ENCODE results near the gene PAK4. TPM values are rescaled to one million over a fixed set of nuclear protein-coding genes. Genes with fewer than 3 reads are reported as not detected.

Gene PAK4
- polyA plus RNA-seq, 1 of the 3 experiments (the other 2 are of a cell fraction): 36.4 TPM

DNA sequence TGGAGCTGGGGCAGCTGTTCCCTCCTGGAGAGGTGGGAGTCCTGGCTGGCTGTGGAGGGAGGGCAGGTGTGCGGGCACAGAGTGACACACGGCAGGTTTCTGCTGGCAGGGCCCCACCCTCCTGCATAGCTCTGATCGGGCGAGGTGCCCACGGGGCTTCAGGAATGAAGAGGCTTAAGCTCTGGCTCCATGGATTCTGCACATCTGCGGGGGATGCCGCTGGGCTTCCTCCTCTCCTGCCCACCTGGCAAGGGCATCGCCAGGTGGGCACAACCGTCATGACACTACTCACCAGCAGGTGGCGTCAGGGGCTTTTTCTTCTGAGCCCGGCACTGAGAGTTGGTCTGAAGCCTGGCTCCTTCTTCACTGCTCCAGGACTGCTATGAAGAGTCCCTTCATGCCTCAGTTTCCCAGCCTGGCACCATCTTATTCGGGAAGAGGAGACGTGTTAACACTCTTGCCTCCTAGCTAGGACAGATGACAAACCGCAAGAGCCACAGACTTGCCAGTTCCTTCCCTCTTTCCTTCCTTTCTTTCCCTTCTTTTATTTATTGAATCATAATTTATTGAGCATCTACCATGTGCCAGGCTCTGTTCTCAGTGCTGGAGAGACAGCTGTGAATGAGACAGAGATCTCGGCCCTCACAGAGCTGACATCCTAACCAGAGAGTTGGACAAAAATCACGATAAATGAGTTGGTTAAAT is 15.2 kb upstream of the PAK4 start:
- Histone ChIP-seq H3K4me1 (ENCODE audit: control insufficient read depth in 1 of 2, insufficient read depth in 2 of 2, low read depth in 1 of 2, low read length in 1 of 2) (peaks cover 0 to 8% of the 10 kb centered on the region in 2 experiments; a peak in 1 of 4 replicates), H3K9ac (no peak overlapping the region), H3K36me3 (replicated peaks in 1 of 2; ENCODE audit: control insufficient read depth in 1 of 2, insufficient read depth in 2 of 2, low read length in 1 of 2) (no peaks in the 10 kb centered on the region), H3K9me2 (no peaks in the 10 kb centered on the region), H3K27ac (ENCODE audit: low read depth in 2 of 2, low read length in 1 of 2) (no peak overlapping the region), H4K20me1 (ENCODE audit: insufficient read depth) (no peaks in the 10 kb centered on the region), H3K27me3 (ENCODE audit: insufficient read depth) (no peaks in the 10 kb centered on the region), H3K9me3 (no peaks in the 10 kb centered on the region), H3F3A (replicated peaks; ENCODE audit: insufficient read depth) (peaks cover 10% of the 10 kb centered on the region), H3K4me2 (no peak overlapping the region), H2AFZ (ENCODE audit: low read depth) (no peak overlapping the region), H3K79me2 (ENCODE audit: insufficient read depth) (no peaks in the 10 kb centered on the region), H3K4me3 (ENCODE audit: low read depth in 2 of 2, low read length in 1 of 2) (no peak overlapping the region)
- CTCF ChIA-PET: interaction anchor here (0.6 to 5.2 kb wide), 41 partner anchors 10 to 710 kb away, joined by 3 to 64 read pairs (median 4); partner anchors contain the start of genes ACP7 and SYCN
- POLR2A ChIA-PET: no interaction called here
- 16% methylated on average over 12 of the region's 16 CpGs for WGBS (ENCODE audit: low lambda C conversion rate)
- peak; percentile 80 for DNase-seq
- TF ChIP-seq TCF12 (IDR thresholded peaks at IDR 0.05) (no peak), RXRA (IDR thresholded peaks at IDR 0.05; ENCODE audit: borderline replicate concordance, low read depth) (no peak), RAD21 (IDR thresholded peaks at IDR 0.05; ENCODE audit: low read length) (peak; percentile 75), SMC3 (IDR thresholded peaks at IDR 0.05; ENCODE audit: low read depth, low read length) (peak; percentile 66), FOSL2 (IDR thresholded peaks at IDR 0.05; ENCODE audit: borderline replicate concordance, low read depth) (no peak)
- TF ChIP-seq, protein P1, sequence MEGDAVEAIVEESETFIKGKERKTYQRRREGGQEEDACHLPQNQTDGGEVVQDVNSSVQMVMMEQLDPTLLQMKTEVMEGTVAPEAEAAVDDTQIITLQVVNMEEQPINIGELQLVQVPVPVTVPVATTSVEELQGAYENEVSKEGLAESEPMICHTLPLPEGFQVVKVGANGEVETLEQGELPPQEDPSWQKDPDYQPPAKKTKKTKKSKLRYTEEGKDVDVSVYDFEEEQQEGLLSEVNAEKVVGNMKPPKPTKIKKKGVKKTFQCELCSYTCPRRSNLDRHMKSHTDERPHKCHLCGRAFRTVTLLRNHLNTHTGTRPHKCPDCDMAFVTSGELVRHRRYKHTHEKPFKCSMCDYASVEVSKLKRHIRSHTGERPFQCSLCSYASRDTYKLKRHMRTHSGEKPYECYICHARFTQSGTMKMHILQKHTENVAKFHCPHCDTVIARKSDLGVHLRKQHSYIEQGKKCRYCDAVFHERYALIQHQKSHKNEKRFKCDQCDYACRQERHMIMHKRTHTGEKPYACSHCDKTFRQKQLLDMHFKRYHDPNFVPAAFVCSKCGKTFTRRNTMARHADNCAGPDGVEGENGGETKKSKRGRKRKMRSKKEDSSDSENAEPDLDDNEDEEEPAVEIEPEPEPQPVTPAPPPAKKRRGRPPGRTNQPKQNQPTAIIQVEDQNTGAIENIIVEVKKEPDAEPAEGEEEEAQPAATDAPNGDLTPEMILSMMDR (IDR thresholded peaks at IDR 0.05): peak; percentile 77
- TF ChIP-seq, protein P2, sequence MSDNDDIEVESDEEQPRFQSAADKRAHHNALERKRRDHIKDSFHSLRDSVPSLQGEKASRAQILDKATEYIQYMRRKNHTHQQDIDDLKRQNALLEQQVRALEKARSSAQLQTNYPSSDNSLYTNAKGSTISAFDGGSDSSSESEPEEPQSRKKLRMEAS (IDR thresholded peaks at IDR 0.05; ENCODE audit: low read depth): no peak

DNA sequence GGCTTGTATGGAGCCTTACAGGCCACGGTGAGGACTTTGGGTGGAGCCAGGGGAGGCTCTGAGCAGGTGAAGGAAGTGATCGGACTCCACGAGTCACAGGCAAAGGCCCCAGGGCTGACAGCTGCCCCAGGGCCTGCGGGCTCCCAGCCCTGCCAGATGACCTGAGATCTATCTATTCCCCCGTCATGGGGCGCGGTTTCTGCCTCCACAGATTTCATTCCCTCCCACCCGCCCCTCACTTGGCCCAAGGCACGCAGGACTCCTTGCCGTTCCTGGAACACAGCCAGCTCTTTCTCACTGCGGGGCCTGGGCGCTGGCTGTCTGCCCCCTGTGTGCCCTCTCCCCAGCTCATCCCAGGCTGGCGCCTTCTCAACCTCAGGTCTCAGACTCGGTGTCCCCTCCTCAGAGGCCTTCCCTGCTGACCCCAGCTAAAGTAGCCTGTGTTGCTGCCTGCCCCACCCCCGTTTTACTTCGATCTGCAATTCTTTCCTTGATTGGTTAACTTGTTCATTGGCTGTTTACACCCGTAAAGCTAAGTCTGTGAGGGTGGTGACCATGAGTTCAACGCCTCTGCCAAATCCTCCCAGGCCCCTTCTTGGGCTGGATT is 13.9 kb upstream of the PAK4 start:
- Histone ChIP-seq H3K9me3 (no peaks in the 10 kb centered on the region), H3K36me3 (replicated peaks in 1 of 2; ENCODE audit: control insufficient read depth in 1 of 2, insufficient read depth in 2 of 2, low read length in 1 of 2) (no peaks in the 10 kb centered on the region), H3K9me2 (no peaks in the 10 kb centered on the region), H4K20me1 (ENCODE audit: insufficient read depth) (no peaks in the 10 kb centered on the region), H3K4me3 (ENCODE audit: low read depth in 2 of 2, low read length in 1 of 2) (no peak overlapping the region), H3K9ac (no peak overlapping the region), H3K27ac (ENCODE audit: low read depth in 2 of 2, low read length in 1 of 2) (no peak overlapping the region), H3F3A (replicated peaks; ENCODE audit: insufficient read depth) (peaks cover 3% of the 10 kb centered on the region), H3K27me3 (ENCODE audit: insufficient read depth) (no peaks in the 10 kb centered on the region), H3K79me2 (ENCODE audit: insufficient read depth) (no peaks in the 10 kb centered on the region), H2AFZ (ENCODE audit: low read depth) (no peak overlapping the region), H3K4me1 (ENCODE audit: control insufficient read depth in 1 of 2, insufficient read depth in 2 of 2, low read depth in 1 of 2, low read length in 1 of 2) (peaks cover 0 to 8% of the 10 kb centered on the region in 2 experiments; a peak in 1 of 4 replicates), H3K4me2 (no peak overlapping the region)
- WGBS (ENCODE audit: low lambda C conversion rate): 43% methylated on average over 15 of the region's 18 CpGs
- TF ChIP-seq FOSL2 (IDR thresholded peaks at IDR 0.05; ENCODE audit: borderline replicate concordance, low read depth) (no peak), RXRA (IDR thresholded peaks at IDR 0.05; ENCODE audit: borderline replicate concordance, low read depth) (no peak), SIN3A (IDR thresholded peaks at IDR 0.05; ENCODE audit: borderline replicate concordance, low read depth, low read length) (no peak), MEF2A (IDR thresholded peaks at IDR 0.05; ENCODE audit: borderline replicate concordance, low read depth) (no peak), RCOR1 (IDR thresholded peaks at IDR 0.05; ENCODE audit: low read length) (no peak), YY1 (IDR thresholded peaks at IDR 0.05; ENCODE audit: low read depth) (no peak), NFIC (IDR thresholded peaks at IDR 0.05; ENCODE audit: borderline replicate concordance) (no peak), FOXJ3 (CRISPR knock-in tag; IDR thresholded peaks at IDR 0.05) (no peak), POLR2AphosphoS5 (IDR thresholded peaks at IDR 0.05; ENCODE audit: low read depth, low read length) (no peak), TCF12 (IDR thresholded peaks at IDR 0.05) (no peak), MXI1 (IDR thresholded peaks at IDR 0.05; ENCODE audit: low read depth, low read length) (no peak), CHD2 (IDR thresholded peaks at IDR 0.05; ENCODE audit: low read length, partially characterized antibody) (no peak)
- TF ChIP-seq, protein P2 (IDR thresholded peaks at IDR 0.05; ENCODE audit: low read depth): no peak
- TF ChIP-seq, protein P3, sequence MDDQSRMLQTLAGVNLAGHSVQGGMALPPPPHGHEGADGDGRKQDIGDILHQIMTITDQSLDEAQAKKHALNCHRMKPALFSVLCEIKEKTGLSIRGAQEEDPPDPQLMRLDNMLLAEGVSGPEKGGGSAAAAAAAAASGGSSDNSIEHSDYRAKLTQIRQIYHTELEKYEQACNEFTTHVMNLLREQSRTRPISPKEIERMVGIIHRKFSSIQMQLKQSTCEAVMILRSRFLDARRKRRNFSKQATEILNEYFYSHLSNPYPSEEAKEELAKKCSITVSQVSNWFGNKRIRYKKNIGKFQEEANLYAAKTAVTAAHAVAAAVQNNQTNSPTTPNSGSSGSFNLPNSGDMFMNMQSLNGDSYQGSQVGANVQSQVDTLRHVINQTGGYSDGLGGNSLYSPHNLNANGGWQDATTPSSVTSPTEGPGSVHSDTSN (IDR thresholded peaks at IDR 0.05): no peak
- TF ChIP-seq, protein P4, sequence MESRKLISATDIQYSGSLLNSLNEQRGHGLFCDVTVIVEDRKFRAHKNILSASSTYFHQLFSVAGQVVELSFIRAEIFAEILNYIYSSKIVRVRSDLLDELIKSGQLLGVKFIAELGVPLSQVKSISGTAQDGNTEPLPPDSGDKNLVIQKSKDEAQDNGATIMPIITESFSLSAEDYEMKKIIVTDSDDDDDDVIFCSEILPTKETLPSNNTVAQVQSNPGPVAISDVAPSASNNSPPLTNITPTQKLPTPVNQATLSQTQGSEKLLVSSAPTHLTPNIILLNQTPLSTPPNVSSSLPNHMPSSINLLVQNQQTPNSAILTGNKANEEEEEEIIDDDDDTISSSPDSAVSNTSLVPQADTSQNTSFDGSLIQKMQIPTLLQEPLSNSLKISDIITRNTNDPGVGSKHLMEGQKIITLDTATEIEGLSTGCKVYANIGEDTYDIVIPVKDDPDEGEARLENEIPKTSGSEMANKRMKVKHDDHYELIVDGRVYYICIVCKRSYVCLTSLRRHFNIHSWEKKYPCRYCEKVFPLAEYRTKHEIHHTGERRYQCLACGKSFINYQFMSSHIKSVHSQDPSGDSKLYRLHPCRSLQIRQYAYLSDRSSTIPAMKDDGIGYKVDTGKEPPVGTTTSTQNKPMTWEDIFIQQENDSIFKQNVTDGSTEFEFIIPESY (IDR thresholded peaks at IDR 0.05; ENCODE audit: borderline replicate concordance, low read depth): no peak
- DNase-seq: peak; percentile 50
- ChIA-PET POLR2A (no interaction called here), CTCF (interaction anchor here (1.0 to 5.2 kb wide), 12 partner anchors 8 to 280 kb away, joined by 3 to 64 read pairs (median 15); no protein-coding TSS in a partner anchor)
